NOMO-1 treated with dmso at 0.1 percent for 144 hours (cell line): ENCODE measurements around the gene PSMC3IP.
"Not testable (repeated sequence)": the region's sequence is repeated elsewhere in the genome, so short reads cannot be mapped to it uniquely, and the experiment has no call there.

Experiments
- DNase-seq: peaks from one replicate; lab custom pipeline; 2025; ENCODE audit not compliant: unreplicated experiment; lab: John Stamatoyannopoulos, UW

PSMC3IP gene

DNA sequence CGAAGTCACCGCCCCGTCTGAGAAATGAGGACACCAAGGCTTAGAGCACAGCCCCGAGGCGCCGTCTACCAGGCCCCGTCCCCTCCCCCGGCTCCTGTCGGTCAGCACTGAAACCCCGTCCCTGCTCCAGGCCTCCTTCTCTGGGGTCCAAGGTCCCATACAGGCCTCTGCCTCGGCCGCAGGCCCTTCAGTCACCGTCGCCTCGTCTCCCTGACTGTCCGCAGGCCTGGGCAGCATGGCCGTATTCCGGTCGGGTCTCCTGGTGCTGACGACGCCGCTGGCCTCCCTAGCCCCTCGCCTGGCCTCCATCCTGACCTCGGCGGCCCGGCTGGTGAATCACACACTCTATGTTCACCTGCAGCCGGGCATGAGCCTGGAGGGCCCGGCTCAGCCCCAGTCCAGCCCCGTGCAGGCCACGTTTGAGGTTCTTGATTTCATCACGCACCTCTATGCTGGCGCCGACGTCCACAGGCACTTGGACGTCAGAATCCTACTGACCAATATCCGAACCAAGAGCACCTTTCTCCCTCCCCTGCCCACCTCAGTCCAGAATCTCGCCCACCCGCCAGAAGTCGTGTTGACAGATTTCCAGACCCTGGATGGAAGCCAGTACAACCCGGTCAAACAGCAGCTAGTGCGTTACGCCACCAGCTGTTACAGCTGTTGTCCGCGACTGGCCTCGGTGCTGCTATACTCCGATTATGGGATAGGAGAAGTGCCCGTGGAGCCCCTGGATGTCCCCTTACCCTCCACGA lies 15.0 kb downstream of the PSMC3IP start:
- no peak for DNase-seq

GRCh38 chr17:42561897-42562387 lies 15.6 kb downstream of the PSMC3IP start, which contains the start of gene COASY:
Gene COASY (plus strand): TSS chr17:42562148. CDS start chr17:42562623, 475 bp downstream.
- peak; percentile 92 for DNase-seq

GRCh38 chr17:42560246-42560645 lies 17.3 kb downstream of the PSMC3IP start:
- DNase-seq, result no peak

GRCh38 chr17:42559075-42559474 lies 18.5 kb downstream of the PSMC3IP start:
- no peak for DNase-seq

- not testable (repeated sequence) for DNase-seq
Measured at GRCh38 chr17:42555961-42556617, 21.4 kb downstream of the PSMC3IP start.

DNA sequence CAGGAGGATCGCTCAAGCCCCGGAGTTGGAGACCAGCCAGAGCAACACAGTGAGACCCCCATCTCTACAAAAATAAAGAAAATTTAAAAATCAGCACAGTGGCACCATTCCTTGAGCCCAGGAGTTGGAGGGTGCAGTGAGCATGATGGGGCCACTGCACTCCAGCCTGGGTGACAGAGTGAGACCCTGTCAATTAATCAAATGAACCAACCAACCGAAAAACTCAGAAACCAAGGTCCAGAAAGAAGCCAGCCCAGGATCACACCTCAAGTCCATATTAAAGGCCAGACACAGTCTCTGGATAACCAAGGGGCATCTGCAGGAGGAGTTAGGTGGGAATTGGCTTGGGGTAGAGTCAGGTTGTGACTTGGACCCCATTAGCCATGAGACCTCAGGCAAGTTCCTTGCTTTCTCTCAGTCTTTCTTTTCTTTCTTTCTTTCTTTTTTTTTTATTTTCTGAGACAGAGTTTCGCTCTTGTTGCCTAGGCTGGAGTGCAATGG lies 22.4 kb downstream of the PSMC3IP start:
- no peak for DNase-seq

DNA sequence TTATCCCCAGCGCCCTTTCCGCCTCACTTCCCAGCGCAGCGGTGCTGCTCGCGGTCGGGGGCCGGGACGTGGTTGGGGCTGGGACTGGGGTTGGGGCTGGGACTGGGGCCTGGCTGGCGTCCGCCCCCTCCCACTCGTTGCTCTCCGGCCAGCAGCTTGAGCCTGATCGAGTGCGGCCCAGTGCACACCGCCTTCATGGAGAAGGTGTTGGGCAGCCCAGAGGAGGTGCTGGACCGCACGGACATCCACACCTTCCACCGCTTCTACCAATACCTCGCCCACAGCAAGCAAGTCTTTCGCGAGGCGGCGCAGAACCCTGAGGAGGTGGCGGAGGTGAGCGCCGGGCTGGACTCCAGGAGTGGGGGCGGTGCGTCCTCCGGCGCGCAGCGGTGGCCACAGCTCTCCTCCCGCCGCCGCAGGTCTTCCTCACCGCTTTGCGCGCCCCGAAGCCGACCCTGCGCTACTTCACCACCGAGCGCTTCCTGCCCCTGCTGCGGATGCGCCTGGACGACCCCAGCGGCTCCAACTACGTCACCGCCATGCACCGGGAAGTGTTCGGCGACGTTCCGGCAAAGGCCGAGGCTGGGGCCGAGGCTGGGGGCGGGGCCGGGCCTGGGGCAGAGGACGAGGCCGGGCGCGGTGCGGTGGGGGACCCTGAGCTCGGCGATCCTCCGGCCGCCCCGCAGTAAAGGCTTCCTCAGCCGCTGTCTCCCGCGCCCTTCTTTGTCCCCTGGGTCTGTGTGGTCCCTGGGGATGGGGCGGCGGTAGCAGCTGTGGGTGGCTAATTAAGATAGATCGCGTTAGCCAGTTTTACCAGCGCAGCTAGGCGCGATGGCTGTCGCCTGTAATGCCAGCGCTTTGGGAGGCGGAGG lies 23.0 kb downstream of the PSMC3IP start:
- peak; percentile 89 for DNase-seq

DNA sequence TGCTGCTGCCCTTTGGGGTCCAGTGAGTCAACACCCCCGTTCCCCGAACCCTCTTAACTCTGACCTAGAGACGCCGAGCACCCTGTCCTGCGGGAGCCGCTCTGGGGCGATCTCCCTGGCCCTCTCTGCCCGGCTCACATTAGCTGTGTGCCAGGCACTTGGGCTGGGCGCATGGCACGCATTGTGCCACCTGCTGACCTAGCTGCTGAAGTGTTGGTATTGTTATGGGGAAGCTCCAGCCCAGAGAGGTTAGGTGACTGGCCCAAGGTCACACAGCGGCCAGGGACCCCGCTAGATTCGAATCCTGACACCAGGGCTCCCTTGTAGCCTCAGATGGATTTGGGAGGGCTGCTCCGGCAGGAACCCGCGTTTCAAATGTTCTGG lies 23.7 kb downstream of the PSMC3IP start:
- DNase-seq, result no peak

GRCh38 chr17:42553161-42553818 lies 24.2 kb downstream of the PSMC3IP start:
- DNase-seq, result no peak

- not testable (repeated sequence) for DNase-seq
Measured at GRCh38 chr17:42552736-42553135, 24.8 kb downstream of the PSMC3IP start, which contains the start of gene HSD17B1. Gene HSD17B1 (plus strand): TSS chr17:42552923. CDS start chr17:42552934, 11 bp downstream.

GRCh38 chr17:42548993-42549755 lies 28.4 kb downstream of the PSMC3IP start:
- DNase-seq, result no peak

DNA sequence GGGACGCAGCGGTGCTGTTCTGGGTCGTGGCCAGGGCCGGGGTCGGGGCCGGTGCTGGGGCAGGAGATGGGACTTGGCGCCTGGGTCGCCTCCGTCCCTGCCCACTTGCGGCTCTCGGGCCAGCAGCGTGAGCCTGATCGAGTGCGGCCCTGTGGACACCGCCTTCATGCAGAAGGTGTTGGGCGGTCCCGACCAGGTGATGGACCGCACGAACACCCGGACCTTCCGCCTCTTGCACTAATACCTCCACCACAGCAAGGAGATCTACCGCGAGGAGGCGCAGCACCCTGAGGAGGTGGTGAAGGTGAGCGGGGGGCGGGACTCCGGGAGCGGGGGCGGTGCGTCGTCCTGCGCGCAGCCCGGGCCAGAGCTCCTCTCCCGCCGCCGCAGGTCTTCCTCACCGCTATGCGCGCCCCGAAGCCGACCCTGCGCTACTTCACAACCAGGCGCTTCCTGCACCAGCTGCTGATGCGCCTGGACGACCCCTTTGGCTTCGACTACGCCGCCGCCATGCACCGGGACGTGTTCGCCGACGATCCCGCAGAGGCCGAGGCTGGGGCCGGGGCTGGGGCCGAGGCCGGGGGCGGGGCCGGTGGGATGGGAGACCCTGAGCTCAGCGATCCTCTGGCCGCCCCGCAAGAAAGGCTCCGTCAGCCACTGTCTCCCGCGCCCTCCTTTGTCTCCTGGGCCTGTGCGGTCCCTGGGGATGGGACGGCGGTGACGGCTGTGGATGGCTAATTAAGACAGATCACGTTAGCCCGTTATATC lies 29.3 kb downstream of the PSMC3IP start:
- no peak for DNase-seq

DNA sequence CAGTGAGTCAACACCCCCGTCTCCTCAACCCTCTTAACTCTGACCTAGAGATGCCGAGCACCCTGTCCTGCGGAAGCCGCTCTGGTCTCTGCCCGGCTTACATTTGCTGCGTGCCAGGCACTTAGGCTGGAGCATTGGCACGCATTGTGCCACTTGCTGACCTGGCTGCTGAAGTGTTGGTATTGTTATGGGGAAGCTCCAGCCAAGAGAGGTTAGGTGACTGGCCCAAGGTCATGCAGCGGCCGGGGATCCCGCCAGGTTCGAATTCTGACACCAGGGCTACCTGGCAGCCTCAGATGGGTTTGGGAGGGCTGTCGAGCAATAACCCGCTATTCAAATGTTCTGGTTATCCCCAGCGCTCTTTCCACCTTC lies 29.8 kb downstream of the PSMC3IP start:
- no peak for DNase-seq

- no peak for DNase-seq
Measured at GRCh38 chr17:42547001-42547461, 30.5 kb downstream of the PSMC3IP start.

DNA sequence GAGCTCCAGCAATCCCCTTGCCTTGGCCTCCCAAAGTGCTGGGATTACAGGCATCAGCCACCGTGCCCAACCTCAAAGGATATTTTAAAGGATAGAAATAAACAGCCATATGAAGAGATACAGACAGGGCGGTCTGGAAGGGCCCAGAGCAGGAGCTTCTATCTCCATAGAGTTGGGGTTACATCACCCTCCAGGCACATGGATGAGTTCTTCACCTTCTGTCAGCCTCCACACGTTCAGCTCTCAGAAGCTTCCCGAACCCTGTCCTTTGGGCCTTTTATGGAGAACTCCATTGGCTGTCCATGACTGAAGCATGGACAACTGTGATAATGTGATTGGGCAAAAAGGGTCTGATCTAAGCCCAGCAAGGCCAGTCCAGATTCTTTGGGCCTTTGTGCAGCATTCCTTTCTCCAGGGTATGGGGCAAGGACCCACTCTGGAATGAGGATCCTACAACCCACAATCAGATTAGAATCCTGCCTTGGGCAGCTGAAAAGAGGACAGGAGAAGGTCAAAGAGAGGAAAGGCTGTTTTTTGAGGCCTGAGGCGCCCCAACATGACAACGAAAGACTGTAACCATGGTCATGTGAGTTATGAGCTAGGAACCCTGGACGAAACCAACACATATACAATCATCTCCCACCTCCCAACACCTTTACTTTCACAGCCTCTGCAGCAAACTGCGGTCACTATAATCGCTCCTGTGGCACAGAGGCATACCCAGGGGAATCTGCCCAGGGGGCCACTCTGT lies 31.6 kb downstream of the PSMC3IP start:
- not testable (repeated sequence) for DNase-seq

DNA sequence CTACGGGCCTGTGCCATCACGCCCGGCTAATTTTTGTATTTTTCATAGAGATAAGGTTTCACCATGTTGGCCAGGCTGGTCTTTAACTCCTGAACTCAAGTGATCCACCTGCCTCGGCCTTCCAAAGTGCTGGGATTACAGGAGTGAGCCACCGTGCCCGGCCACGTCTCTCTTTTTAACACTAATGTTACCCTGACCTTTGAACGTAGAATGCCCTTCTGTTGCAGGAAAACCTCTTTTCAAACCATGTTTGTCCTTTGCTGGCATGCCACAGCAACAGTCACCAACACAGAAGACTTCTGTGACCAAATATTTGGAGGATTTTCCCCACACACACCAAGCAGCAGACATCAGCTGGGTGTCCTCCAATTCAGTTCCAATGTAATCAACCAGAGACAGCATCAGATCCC lies 32.6 kb downstream of the PSMC3IP start:
- DNase-seq, result no peak

DNA sequence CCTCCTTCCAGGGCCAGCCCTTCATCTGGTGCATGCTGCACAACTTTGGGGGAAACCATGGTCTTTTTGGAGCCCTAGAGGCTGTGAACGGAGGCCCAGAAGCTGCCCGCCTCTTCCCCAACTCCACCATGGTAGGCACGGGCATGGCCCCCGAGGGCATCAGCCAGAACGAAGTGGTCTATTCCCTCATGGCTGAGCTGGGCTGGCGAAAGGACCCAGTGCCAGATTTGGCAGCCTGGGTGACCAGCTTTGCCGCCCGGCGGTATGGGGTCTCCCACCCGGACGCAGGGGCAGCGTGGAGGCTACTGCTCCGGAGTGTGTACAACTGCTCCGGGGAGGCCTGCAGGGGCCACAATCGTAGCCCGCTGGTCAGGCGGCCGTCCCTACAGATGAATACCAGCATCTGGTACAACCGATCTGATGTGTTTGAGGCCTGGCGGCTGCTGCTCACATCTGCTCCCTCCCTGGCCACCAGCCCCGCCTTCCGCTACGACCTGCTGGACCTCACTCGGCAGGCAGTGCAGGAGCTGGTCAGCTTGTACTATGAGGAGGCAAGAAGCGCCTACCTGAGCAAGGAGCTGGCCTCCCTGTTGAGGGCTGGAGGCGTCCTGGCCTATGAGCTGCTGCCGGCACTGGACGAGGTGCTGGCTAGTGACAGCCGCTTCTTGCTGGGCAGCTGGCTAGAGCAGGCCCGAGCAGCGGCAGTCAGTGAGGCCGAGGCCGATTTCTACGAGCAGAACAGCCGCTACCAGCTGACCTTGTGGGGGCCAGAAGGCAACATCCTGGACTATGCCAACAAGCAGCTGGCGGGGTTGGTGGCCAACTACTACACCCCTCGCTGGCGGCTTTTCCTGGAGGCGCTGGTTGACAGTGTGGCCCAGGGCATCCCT lies 34.1 kb downstream of the PSMC3IP start:
- no peak for DNase-seq
